SK-N-SH treated with all-trans-retinoic acid at 6 μM for 48 hours (cell line): Measurements from ENCODE around the gene DOCK2.

Source experiments
- CSDC2 ChIP-seq: fragments of 250-450 bp; sonication (Bioruptor Pico); IDR thresholded peaks from 2 replicates; pipeline ENCODE4 v1.5.0; 2020; ENCODE audit warnings: mild to moderate bottlenecking, moderate library complexity
- PATZ1 ChIP-seq: fragments of 250-450 bp; sonication (Bioruptor Pico); IDR thresholded peaks from 2 replicates; pipeline ENCODE4 v1.8.0; 2020; ENCODE audit warnings: mild to moderate bottlenecking, moderate library complexity, borderline replicate concordance
- ZFP30 ChIP-seq: fragments of 450-650 bp; formaldehyde crosslinking; IDR thresholded peaks from 2 replicates; pipeline ENCODE4 v1.5.0; 2022; ENCODE audit warnings: mild to moderate bottlenecking, moderate library complexity

GRCh38 chr5:169757016-169757415, 119.9 kb downstream of the DOCK2 start:
- TF ChIP-seq CSDC2 (no peak), ZFP30 (CRISPR knock-in tag) (no peak), PATZ1 (CRISPR knock-in tag) (no peak)
